Measurements from ENCODE around the gene POLR3B.

- no peak for TF ChIP-seq CTCF (IDR thresholded peaks at IDR 0.05)
- no peak for TF ChIP-seq POLR2A (IDR thresholded peaks at IDR 0.05)
Measured at GRCh38 chr12:106323537-106323936, 34.0 kb upstream of the POLR3B start.
